Karpas-422 (cell line): ENCODE measurements around the gene C16orf90. TPM values are rescaled to one million over a fixed set of nuclear protein-coding genes. Genes with fewer than 3 reads are reported as not detected.

Experiments
- DNase-seq: peaks from one replicate; pipeline ENCODE4 v3.0.0-alpha.2; 2015
- H2AFZ ChIP-seq: fragments of 200-600 bp; sonication (generic); 2 replicates; pipeline ENCODE4 v1.6.1; 2014; ENCODE audit warnings: antibody characterized with exemption, low read length, mixed read lengths
- H3K27ac ChIP-seq: fragments of 200-600 bp; sonication (generic); 2 replicates; pipeline ENCODE4 v1.5.1; 2014; ENCODE audit warnings: mild to moderate bottlenecking, low read length, moderate library complexity
- H3K27me3 ChIP-seq: fragments of 200-600 bp; sonication (generic); 2 replicates; pipeline ENCODE4 v1.6.1; 2014; ENCODE audit warnings: low read length, mixed read lengths
- H3K36me3 ChIP-seq: fragments of 200-600 bp; sonication (generic); 2 replicates; pipeline ENCODE4 v1.6.1; 2014; ENCODE audit warnings: low read length, mixed read lengths; ENCODE audit not compliant: insufficient read depth
- H3K4me1 ChIP-seq: fragments of 200-600 bp; sonication (generic); 2 replicates; pipeline ENCODE4 v1.6.1; 2014; ENCODE audit warnings: mild to moderate bottlenecking, low read length, mixed read lengths
- H3K4me2 ChIP-seq: fragments of 200-600 bp; sonication (generic); 2 replicates; pipeline ENCODE4 v1.6.1; 2014; ENCODE audit warnings: low read length, low read depth, mild to moderate bottlenecking; ENCODE audit not compliant: poor library complexity, severe bottlenecking
- H3K4me3 ChIP-seq: fragments of 200-600 bp; sonication (generic); 2 replicates; pipeline ENCODE4 v1.5.1; 2014; ENCODE audit warnings: mild to moderate bottlenecking, antibody characterized with exemption, low read length, mixed read lengths
- H3K79me2 ChIP-seq: fragments of 200-600 bp; sonication (generic); 2 replicates; pipeline ENCODE4 v1.6.1; 2014; ENCODE audit warnings: mild to moderate bottlenecking, low read length, mixed read lengths
- H3K9ac ChIP-seq: fragments of 200-600 bp; sonication (generic); 2 replicates; pipeline ENCODE4 v1.6.0; 2014; ENCODE audit warnings: low read length
- H3K9me2 ChIP-seq: fragments of 200-600 bp; sonication (generic), shearing (Covaris generic); replicated peaks from 2 replicates; pipeline ENCODE4 v1.6.0; 2014; ENCODE audit warnings: mild to moderate bottlenecking, low read length, moderate library complexity; ENCODE audit not compliant: insufficient read depth
- H3K9me3 ChIP-seq: fragments of 300-700, 200-600 bp; sonication (generic); 2 replicates; pipeline ENCODE4 v1.6.1; 2014; ENCODE audit warnings: low read length, mixed read lengths
- H4K20me1 ChIP-seq: fragments of 200-600 bp; sonication (generic); 2 replicates; pipeline ENCODE4 v1.6.1; 2014; ENCODE audit warnings: mild to moderate bottlenecking, antibody characterized with exemption, low read length, low read depth; ENCODE audit not compliant: insufficient read depth
- total RNA-seq: library from RNA; depleted of rRNA; stranded (reverse); fragments of >200 nt; shearing (Covaris generic); gene quantifications from 2 replicates; pipeline ENCODE4 v1.2.3, GENCODE V29; 2014; ENCODE audit warnings: low replicate concordance; rRNA removed

Gene C16orf90, protein sequence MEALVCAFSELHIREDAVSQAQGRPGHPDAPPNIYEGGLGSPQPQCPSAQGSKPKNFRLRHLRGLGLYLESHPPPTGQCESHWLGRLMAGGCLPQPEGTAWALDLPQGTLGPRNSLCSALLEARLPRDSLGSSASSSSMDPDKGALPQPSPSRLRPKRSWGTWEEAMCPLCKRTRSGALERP
- total RNA-seq = not detected in 2 replicates

GRCh38 chr16:3495176-3495575 lies at the start of gene C16orf90:
C16orf90 (minus strand) TSS chr16:3495489; CDS start chr16:3495421, 68 bp downstream.
- no peak for DNase-seq
- H3K9ac ChIP-seq = no peak within 1 kb of the TSS

DNA sequence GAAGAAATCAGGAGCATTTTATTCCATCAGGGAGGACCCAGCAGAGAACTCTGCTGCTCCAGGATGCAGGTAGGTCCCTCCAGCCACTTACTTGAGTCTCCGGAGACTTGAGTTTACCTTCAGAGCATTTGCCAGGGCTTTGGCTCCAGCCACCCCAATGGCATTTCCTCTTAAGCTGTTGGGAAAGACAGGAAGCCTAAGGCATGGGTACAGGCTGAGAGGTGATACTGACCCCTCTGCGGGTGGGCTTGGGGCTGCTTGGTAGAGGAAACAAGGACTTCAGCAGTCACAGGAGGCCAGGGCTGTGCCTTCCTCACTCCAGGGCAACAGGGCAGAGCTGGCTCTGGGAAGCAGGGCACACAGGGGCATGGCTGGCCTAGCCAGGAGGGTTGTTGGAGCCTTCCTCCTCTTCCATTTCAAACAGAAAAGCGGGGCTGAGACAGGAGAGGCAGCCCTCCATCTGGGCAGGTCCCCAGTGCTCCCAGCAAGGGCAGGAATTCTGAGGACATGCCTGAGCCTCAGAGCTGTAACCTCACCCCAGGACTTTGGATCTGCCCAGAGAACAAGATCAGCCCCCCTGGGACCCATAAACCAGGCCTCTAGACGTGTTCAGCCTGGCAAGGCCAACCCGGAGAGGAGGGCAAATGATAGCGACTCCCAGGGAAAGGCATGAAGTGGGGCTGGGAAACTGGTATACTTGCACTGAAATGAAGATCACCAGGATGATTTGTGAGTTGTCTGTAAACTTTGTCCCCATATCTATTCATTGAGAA lies 47.5 kb upstream of the C16orf90 start:
- Histone ChIP-seq H3K27ac (no peak overlapping the region), H3K4me2 (no peak overlapping the region), H2AFZ (no peak overlapping the region), H3K9me2 (no peaks in the 10 kb centered on the region), H3K27me3 (no peaks in the 10 kb centered on the region), H3K9me3 (no peaks in the 10 kb centered on the region), H3K36me3 (peaks cover 14% of the 10 kb centered on the region), H3K9ac (no peak overlapping the region), H3K4me1 (no peaks in the 10 kb centered on the region), H4K20me1 (no peaks in the 10 kb centered on the region), H3K4me3 (no peak overlapping the region), H3K79me2 (no peaks in the 10 kb centered on the region)
- no peak for DNase-seq

More at GRCh38 chr16:3495176-3495575, at the start of gene C16orf90:
- H3K4me3 ChIP-seq = no peak within 1 kb of the TSS
- H3K36me3 ChIP-seq = no peaks in the 10 kb centered on the region
- H3K9me3 ChIP-seq = no peaks in the 10 kb centered on the region
- peaks cover 8% of the 10 kb centered on the region for H3K4me1 ChIP-seq
- H3K9me2 ChIP-seq = no peaks in the 10 kb centered on the region
- H3K4me2 ChIP-seq = no peak within 1 kb of the TSS
- 0 out of 2 replicates have a peak, but pooled peaks cover 6% of the 10 kb centered on the region for H4K20me1 ChIP-seq
- no peaks in the 10 kb centered on the region for H3K27me3 ChIP-seq
- no peaks in the 10 kb centered on the region for H3K79me2 ChIP-seq
- H2AFZ ChIP-seq = no peak within 1 kb of the TSS
- H3K27ac ChIP-seq = no peak within 1 kb of the TSS

- H3K36me3 ChIP-seq = peaks cover 14% of the 10 kb centered on the region
Observed at GRCh38 chr16:3541527-3542155, 46.4 kb upstream of the C16orf90 start.

GRCh38 chr16:3538222-3538621 lies 42.9 kb upstream of the C16orf90 start:
- DNase-seq = no peak
- Histone ChIP-seq H3K36me3 (peaks cover 14% of the 10 kb centered on the region), H3K27ac (no peak overlapping the region), H3K4me1 (peaks cover 13% of the 10 kb centered on the region), H4K20me1 (no peaks in the 10 kb centered on the region), H2AFZ (no peak overlapping the region), H3K4me2 (no peak overlapping the region), H3K9me2 (no peaks in the 10 kb centered on the region), H3K27me3 (no peaks in the 10 kb centered on the region), H3K9ac (no peak overlapping the region), H3K4me3 (no peak overlapping the region), H3K9me3 (no peaks in the 10 kb centered on the region), H3K79me2 (no peaks in the 10 kb centered on the region)

More at GRCh38 chr16:3541527-3542155, 46.4 kb upstream of the C16orf90 start:
- H3K27ac ChIP-seq = no peak overlapping the region
- DNase-seq = no peak
- no peaks in the 10 kb centered on the region for H4K20me1 ChIP-seq
- H3K9me2 ChIP-seq = no peaks in the 10 kb centered on the region
- H3K79me2 ChIP-seq = no peaks in the 10 kb centered on the region
- H3K4me3 ChIP-seq = no peak overlapping the region
- H3K27me3 ChIP-seq = no peaks in the 10 kb centered on the region
- no peak overlapping the region for H3K9ac ChIP-seq
- H2AFZ ChIP-seq = no peak overlapping the region
- H3K4me2 ChIP-seq = no peak overlapping the region
- H3K4me1 ChIP-seq = peaks cover 5% of the 10 kb centered on the region
- H3K9me3 ChIP-seq = no peaks in the 10 kb centered on the region

- Histone ChIP-seq H3K4me1 (peaks cover 13% of the 10 kb centered on the region), H4K20me1 (no peaks in the 10 kb centered on the region), H3K9ac (no peak overlapping the region), H2AFZ (no peak overlapping the region), H3K4me2 (peak overlapping the region; percentile 34), H3K9me2 (no peaks in the 10 kb centered on the region), H3K27me3 (no peaks in the 10 kb centered on the region), H3K79me2 (no peaks in the 10 kb centered on the region), H3K9me3 (no peaks in the 10 kb centered on the region), H3K4me3 (no peak overlapping the region), H3K36me3 (peaks cover 9% of the 10 kb centered on the region), H3K27ac (peak overlapping the region; percentile 68)
- DNase-seq = no peak
Observed at GRCh38 chr16:3536851-3537250, 41.6 kb upstream of the C16orf90 start.

- H3K27me3 ChIP-seq = no peaks in the 10 kb centered on the region
- H4K20me1 ChIP-seq = no peaks in the 10 kb centered on the region
- H3K4me2 ChIP-seq = peak overlapping the region; percentile 34
- H3K79me2 ChIP-seq = no peaks in the 10 kb centered on the region
- H3K36me3 ChIP-seq = peaks cover 6% of the 10 kb centered on the region
- no peak overlapping the region for H3K9ac ChIP-seq
- H3K9me3 ChIP-seq = no peaks in the 10 kb centered on the region
- H3K9me2 ChIP-seq = no peaks in the 10 kb centered on the region
- H3K27ac ChIP-seq = peak overlapping the region; percentile 68
- no peak for DNase-seq
- H3K4me3 ChIP-seq = no peak overlapping the region
- H3K4me1 ChIP-seq = peaks cover 13% of the 10 kb centered on the region
- H2AFZ ChIP-seq = no peak overlapping the region
Observed at GRCh38 chr16:3536271-3536731, 41.0 kb upstream of the C16orf90 start.

DNA sequence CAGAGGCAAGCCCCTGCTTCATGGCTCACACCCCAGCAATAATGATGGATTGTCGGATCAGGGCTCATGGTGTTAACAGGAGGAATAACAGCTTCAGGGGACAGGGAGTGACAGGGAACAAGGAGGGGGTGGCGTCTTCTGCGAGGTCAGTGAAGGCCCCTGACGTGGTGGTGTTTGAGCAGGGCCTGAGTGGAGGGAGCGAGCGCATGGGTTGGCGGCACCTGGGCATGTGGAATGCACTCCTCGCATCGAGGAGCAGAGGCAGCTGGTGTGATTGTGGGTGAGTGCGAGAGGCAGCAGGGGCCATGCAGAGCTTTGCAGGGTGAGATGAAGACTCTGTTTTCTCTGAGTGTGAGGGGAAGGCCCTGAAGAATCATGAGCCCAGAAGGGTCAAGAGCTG lies 38.8 kb upstream of the C16orf90 start:
- H3K4me1 ChIP-seq = peaks cover 13% of the 10 kb centered on the region
- H3K79me2 ChIP-seq = no peaks in the 10 kb centered on the region
- no peak overlapping the region for H3K4me3 ChIP-seq
- H3K4me2 ChIP-seq = no peak overlapping the region
- no peaks in the 10 kb centered on the region for H3K27me3 ChIP-seq
- H3K9ac ChIP-seq = no peak overlapping the region
- no peak overlapping the region for H3K27ac ChIP-seq
- no peaks in the 10 kb centered on the region; the same call in 1 of the 2 replicates for H3K36me3 ChIP-seq
- no peaks in the 10 kb centered on the region for H3K9me2 ChIP-seq
- no peaks in the 10 kb centered on the region for H4K20me1 ChIP-seq
- DNase-seq = no peak
- no peaks in the 10 kb centered on the region for H3K9me3 ChIP-seq
- H2AFZ ChIP-seq = no peak overlapping the region

- no peak for DNase-seq
- H3K27me3 ChIP-seq = no peaks in the 10 kb centered on the region
- no peak overlapping the region for H3K9ac ChIP-seq
- peaks cover 8% of the 10 kb centered on the region; the same call in 1 of the 2 replicates for H3K36me3 ChIP-seq
- H3K4me3 ChIP-seq = no peak overlapping the region
- no peak overlapping the region for H3K27ac ChIP-seq
- H4K20me1 ChIP-seq = no peaks in the 10 kb centered on the region
- H3K9me3 ChIP-seq = no peaks in the 10 kb centered on the region
- peaks cover 13% of the 10 kb centered on the region for H3K4me1 ChIP-seq
- H3K79me2 ChIP-seq = no peaks in the 10 kb centered on the region
- H3K9me2 ChIP-seq = no peaks in the 10 kb centered on the region
- no peak overlapping the region for H3K4me2 ChIP-seq
- H2AFZ ChIP-seq = no peak overlapping the region
Observed at GRCh38 chr16:3532741-3533140, 37.5 kb upstream of the C16orf90 start.
